Measurements from ENCODE around the gene CFAP58.

Gene CFAP58, protein sequence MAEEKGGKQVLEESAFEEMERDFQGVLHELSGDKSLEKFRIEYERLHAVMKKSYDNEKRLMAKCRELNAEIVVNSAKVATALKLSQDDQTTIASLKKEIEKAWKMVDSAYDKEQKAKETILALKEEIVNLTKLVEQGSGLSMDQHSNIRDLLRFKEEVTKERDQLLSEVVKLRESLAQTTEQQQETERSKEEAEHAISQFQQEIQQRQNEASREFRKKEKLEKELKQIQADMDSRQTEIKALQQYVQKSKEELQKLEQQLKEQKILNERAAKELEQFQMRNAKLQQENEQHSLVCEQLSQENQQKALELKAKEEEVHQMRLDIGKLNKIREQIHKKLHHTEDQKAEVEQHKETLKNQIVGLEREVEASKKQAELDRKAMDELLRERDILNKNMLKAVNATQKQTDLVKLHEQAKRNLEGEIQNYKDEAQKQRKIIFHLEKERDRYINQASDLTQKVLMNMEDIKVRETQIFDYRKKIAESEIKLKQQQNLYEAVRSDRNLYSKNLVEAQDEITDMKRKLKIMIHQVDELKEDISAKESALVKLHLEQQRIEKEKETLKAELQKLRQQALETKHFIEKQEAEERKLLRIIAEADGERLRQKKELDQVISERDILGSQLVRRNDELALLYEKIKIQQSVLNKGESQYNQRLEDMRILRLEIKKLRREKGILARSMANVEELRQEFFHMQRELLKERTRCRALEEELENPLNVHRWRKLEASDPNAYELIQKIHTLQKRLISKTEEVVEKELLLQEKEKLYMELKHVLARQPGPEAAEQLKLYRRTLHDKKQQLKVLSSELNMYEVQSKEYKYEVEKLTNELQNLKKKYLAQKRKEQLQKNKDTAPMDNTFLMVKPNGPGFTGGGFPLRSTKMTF

DNA sequence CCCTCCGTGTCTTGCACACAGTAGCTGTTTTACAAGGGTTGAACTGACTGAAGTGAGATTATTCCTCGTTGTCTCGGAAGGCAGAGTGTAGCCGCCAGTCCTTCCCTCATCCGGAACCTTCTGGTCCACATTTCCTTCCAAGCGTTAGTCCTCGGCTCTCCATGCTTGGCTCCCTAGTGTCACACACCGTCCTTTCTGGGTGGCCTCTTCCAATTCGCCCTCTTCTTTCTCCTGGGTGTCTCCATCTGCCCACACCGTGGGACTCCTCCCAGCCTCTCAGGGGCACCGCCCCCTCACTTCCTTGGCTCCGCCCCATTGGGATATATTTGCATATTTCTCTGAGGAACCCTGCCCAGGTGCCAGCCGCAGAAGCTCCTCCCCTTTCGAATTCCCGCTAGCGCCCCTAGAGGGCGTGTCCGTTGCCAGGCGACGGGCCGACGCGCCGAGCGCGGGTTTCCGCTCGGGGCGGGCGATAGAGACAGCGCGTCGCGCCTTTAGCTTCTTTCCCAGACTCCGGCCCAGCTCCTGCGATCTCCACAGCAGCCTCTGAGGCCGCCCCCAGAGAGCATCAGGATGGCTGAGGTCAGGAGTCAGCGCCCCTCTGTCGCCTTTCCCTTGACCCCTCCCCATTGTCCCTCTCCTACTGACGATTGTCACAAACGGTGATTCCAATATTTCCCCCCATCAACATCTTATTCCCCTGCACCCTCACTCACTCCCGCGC, at the start of gene CFAP58:
CFAP58 (plus strand) TSS at position 509 of the 724 bp plus-strand sequence; CDS start at position 574, 65 bp downstream.
- peak; percentile 72 to 91 for DNase-seq

DNA sequence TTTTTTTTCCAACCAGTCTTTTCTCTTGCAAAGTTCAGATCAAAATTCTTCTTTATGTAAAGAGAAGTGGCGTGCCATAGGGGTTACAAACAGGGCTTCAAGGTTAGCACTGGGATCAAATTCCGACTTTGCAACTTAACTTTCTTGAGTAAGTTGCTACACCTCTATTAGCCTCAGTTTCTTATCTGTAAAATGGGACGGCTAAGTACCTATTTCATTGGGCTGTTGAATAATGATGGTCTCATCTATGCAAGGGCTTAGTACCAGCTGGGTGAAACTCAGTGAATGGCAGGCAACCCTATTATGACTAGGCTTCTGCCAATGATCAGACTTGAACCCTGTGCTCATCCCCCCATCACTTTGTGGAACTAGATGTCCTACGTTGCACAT, 49.3 kb upstream of the CFAP58 start:
- DNase-seq: no peak

DNA sequence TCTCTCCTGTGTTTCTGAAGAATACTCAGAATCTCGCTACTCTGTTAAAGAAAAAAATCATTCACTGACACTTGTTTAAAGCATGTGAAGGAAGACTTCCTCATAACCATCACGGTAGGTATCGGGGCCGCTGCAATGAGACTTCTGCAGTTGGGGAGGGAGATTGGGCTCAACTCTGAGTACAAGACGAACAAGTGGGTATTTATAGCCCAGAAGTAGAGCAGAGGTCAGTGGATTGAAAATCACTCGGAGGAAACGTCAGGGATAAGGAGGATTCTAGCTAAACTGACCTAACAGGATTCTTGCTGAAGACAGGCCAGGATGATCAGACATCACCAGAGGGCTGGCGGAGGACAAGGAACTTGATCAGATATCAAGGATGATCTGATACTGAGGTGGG, 48.7 kb upstream of the CFAP58 start:
- no peak for DNase-seq

DNA sequence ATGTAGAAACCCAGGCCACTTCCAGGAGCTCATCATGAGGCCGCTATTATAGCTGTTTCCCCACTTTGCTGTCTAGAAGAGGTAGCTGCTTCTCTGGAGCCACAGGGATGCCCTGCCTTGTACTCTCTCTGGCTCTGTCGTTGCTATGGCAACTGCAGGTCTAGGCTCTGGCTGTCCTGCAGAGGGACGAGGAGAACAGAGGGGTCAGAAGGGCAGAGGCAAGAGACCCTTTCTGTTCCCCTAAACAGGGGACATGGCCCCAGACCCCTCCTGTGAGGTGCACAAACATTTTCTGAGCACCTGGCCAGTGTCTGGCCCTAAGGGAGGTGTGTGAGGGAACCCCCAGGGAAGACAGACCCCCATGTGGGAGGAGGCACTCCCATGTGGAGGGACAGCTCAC, 46.7 kb upstream of the CFAP58 start:
- no peak for DNase-seq

DNA sequence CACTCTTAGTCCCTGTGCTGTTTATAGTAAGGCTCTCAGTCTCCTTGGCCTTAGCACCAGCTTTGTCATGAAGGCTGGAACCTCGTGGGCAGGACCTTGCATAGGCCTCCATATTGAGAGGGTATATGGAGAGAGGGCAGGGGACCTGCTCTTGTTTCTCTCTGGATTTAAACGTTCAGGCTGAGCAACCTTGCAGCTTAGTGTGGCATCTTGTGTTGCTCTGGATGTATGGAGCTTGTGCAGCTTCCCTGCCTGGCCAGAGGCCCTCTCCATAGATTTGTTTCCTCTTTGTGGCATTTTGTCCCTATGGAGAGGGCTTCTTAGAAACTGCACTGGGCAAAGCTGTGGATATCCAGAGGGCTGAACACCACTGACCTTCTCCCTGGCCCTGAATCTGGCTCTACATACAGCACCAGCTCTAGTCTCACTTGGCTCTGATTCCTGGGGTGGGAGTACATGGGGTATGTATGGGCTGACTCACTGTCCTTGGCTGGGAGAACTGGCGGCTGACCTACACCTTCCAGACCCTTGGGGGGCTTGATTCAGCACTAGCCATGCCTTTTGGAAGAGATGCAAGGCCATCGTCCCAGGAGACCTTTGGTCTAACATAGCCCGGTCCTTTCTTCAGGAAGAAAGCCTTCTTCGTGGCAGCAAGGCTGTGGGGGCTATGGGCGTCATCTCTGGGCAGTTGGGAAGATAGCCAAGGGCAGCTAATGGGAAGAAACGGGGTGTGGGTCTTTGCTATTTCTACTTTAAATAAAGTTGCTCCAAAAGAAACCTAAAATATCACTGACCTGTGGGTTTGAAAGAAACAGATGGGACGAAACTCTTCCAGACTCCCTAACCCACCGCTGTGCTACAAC, 45.8 kb upstream of the CFAP58 start:
- no peak for DNase-seq

DNA sequence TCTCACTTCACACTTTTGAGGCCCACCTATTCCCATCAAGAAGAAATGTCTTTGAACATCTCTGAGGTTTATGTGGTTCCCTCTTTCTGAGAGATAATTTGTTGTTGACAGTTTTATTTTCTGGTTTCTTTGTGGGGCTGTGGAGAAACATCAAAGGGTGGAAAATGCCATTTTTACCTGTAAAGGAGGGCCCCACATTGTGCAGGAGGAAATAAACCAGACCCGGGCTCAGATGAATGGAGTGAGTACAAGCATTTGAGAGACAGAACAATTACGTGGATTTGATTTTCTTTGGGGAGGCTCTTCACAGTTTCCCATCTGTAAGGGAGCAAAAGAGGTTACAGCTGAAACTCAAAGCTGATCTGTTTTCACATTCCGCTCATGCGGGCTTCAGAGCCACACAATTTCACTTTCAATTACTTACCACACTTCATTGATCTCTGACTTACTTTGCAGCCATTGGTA, 45.2 kb upstream of the CFAP58 start:
- DNase-seq: no peak

DNA sequence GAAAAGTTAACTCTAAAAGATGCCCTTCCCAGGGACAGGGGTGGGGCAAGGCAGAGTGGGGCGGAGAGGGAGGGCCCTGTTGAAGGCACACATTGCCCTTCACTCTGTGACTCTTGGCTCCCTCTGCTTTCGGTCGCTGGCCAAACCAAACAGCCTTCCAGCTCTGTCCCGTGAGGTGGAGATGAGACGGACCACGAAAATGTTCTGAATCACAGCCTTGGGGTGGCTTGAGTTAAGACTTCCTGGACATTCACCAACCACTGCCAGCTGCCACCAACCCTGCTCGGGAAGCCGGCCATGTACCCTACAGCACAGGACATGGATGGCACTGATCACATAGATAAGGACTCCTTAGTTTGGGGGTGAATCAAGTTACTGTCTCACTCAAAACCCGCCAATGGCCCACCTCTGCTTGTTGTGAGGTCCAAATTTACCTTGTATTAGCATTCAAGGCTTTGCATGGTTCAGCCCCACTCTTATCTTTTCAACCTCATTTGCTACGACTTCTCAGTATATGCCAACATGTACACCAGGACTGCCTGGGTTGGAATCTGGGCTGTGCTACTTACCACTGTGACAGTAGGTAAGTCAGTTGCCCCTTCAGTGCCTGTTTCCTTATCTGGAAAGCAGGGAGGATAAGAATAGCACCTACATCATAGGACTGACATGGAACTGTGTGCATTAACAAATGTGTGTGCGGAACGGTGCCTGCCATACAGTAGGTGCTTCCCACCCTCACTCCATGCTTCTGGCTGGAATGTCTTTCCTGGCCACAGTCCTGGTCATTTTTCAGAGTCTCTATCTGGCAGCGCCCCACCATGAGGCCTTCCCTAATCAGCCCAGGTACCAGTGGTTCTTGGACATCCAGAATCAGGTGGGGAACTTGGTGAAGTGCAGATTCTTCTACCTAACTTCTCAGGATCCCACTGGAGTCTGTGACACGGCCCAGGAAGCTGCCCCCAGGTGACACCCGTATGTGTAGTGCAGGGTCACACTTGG, 43.4 kb upstream of the CFAP58 start:
- no peak for DNase-seq

DNA sequence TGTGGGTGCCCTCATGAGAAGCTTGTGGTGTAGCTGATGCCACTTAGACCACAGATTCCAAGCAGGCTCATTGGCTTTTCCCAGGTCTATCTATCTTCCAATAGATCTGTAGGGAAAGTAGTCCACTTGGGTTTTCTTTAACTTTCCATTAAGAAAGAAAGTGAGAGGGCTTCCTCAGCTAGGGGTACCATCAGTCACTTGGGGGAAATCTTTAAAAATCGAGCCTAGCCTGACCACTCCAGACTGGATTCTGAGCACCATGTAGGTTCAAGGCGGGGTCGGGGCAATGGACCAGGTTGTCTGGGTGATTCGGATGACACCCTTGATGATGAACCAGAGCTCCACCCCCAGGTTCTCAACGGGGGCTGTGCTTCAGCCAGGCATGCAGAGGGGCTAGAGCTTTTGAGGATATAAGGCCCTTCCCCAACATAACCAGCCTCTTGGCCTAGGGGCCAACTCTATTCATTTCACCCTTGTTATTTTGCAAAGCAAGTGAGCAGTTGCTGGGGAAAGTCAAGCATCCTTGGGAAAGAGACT, 42.4 kb upstream of the CFAP58 start:
- DNase-seq: no peak

DNA sequence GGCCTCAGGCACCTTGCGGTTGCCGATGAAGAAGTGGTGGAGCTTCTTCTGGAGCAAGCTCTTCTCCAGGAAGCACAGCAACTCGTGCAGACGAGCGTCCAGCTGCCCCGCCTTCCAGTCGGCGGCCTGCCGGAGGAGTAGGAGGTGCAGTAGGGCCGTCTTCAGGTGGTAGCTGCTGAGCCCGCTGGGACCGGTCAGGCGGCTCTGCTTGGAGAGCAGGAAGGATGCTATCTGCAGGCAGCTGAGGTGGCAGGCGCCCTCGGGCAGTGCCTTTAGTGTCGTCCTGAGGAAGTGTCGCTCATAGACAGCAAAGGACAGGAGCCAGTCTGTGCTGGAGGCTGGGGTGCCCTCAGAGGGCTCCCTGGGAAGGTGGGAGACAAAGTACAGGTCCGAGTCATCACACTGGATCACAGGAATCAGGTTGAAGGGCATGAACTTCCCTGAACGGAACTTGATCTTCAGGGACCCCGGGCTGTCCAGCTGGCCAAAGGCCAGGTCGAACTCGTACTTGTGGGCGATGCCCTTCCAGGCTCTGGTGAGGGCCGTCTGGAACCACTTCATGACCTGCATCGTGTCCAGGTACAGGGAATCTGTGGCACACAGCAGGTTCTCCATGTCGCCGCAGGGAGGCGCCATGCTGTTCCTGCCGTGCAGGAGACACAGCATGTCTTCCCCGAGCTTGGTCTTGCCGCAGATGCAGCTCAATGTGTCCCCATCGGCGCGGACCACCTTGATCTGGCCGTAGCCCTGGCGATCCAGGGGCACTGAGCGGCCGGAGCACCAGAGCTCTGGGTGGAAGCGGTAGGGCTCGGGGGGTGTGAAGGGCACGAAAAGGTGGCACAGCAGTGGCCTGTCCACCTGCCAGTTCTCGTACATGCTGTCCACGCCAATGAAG, 38.8 kb upstream of the CFAP58 start:
- no peak for DNase-seq

DNA sequence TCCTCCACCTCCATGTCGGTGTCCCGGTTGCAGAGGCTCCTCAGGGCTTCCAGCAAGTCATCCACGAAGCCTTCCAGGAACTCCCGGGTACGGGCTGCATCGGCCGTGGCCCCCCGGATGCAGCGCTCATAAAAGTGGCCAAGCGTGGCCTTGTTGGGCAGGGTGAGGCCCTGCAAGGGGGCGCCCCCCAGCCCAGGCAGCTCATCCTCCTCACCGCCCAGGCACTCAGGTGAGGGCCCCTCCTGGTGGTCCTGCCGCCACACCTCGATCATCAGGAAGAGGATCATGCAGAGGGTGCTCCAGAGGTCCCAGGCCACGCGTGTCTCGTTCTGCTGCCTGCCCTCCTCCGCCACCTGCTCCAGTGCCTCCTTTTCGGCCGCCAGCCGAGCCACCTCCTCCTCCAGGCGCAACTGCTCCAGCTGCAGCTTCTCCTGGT, 38.1 kb upstream of the CFAP58 start:
- DNase-seq: no peak

DNA sequence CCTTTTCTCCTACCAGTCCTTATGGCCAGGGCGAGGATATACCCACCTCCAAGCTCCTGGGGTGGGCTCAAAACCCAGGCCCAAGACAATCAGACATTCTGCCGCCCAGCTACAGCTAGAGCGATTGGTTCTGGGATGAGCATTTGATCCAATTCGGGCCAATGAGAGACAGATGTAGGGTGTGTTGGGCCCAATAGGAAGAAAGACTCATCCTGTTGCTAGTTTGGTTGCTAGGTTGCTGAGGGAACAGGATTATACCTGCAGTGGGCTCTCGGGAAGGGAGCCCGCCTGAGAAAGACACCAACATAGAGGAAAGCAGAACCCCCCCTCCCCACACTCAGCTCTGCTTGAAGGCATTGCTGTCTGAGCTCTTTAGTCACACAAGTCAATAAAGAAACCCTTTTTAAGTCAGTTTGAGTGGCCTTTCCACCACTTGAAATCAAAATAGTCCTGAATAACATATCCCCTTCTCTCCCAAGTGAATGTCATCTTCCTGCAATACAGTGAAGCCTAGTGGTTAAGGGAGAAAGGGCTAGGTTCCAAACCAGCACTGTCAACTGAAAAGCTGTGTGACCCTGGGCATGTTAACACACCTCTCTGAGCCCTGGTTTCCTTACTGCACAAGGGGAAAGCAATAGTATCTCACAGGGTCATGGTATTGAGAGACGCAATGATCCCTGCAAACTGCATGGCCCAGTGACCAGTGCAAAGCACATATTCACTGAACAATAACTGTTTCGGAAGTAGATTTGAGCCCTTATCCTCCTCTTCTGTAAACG, 37.1 kb upstream of the CFAP58 start:
- no peak for DNase-seq

DNA sequence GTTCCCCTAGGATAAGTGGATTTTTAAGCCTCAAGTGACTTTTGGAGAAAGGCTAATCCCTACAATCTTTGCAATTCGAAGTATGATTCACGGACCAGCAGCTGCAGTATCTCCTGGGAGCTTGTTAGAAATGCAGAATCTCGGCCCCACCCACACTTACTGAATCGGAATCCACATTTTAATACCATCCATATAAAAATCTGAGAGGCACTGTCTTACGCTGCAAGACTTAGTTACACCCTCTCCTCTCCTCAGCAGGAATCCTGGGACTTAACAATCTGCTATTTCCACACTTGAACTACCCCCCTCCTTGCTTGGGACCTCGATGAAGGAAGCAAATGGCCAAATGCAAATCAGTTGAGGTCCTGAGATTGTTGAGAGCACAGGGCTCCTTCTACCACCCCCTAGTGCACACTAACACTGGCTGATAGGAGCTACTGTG, 36.3 kb upstream of the CFAP58 start:
- DNase-seq: peak in 1 of 2 experiments; percentile 20

DNA sequence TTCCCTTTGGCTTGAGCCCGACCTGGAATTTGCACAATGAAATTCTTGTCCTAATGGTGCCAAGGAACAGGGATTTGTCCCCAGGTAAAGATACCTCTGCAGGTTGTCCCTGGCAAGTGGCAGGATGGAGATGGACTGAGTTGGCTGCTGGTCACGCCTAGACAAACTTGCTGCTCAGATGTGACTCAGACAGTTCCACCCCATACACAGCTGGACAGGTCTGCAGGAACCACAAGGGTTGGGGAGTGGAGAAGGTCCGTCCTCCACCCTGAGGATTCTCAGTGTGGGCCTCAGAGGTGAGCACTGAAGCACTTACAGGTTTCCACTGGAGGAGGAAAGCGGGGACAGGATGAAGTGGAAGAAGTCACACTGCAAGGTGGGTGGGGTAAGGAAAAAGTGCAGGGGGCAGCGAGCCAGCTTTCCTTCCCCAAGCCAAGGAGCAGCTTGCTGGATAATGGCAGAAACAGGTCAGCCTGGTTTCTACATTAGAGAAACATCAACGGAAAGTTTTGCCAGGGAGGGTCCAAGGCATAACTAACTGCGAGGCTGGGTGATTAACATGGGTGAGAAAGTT, 35.8 kb upstream of the CFAP58 start:
- no peak for DNase-seq

DNA sequence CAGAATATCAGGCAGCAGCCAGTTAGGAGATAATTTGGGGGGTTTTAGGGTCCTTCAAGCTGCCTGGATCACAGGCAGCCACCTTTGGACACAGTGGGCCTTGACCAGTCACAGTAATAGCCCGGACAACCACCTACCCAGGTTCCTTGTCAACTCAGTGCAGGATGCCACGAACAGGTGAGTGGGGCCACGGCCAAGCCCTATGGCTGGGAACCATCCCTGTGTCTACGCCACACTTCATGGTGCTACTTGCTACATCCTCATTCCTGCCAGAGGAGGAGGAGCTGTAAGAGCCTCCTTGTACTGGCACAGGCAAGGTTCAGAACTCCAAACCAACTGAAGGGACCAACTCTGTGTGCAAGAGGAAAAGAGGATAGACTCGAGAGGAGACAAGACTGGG, 35.3 kb upstream of the CFAP58 start:
- no peak for DNase-seq

DNA sequence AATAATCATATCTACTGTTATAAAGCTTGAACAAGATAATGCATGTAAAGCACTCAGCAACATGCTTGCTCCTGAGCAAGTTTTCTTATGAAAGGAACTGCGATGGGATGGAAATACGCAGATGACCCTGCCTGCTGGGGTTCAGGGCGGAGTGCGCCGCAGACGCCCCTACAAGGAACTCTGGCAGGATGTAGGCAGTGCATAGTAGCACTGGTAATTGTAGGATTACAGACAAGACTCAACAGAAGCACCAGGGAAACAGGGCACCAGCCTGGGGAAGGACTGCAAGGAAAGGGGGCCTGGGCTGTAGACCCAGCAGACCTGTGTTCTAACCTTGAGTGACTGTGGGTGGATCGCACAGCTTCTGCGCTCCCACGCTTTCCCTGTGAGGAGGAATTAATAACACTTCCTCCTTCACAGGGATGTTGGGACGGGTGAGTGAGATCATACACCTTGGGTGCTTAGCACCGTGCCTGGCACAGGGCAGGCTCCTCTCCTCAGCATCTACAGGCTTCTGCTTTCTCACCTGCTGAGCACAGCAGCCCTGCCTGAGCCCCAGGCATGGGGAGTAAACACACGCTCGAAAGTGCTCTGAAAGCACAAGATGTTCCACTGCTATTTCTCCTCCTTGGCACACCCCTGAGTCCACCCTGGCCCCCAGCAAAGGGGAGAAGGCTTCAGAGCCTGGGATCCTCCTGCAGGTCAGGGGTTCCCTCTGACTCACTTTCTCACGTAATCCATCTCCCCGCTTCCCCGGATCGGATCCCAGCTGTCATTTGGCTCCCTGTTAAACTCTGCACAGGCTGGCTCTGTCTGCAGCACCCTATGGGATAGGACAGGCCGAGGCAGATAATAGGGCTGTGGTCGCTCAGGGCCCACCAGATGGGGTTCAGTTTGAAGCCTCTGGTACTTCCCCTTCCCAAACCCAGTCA, 34.6 kb upstream of the CFAP58 start:
- no peak for DNase-seq

DNA sequence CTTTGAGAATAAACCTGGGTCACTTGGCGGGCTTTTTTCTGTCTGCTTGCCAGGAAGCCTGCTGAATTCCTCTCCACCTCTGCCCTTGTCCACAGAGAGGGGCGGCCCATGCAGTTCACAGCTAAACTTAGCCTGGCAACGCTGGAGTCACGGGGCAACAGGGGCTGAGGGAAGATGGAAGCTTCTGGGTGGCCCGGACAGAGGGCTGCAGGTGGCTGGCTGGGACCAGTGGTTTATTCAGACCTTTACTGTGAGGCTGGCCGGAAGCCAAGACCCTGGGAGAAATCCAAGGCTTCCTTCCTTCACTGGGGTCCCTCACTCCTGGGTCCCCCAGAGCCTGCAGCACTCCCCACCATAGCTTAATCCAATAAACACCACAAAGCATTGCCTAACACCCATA, 32.4 kb upstream of the CFAP58 start:
- DNase-seq: no peak

Data from NCI-H526 (cell line).